Prostate gland (tissue), 2 donors: ENCODE results near the gene POLR3B. TPM values are rescaled to one million over a fixed set of nuclear protein-coding genes. Genes with fewer than 3 reads are reported as not detected.

Experiments
- DNase-seq: peaks from one replicate; pipeline ENCODE4 v3.0.0-alpha.2; 2019; ENCODE audit warnings: low spot score
- H3K27ac ChIP-seq, 2 donors: fragments of 200-600 bp; sonication (generic); 2 replicates each; pipeline ENCODE4 v1.5.1; 2017 to 2019
- H3K27me3 ChIP-seq: fragments of 200-600 bp; sonication (generic); replicated peaks from 2 replicates; pipeline ENCODE4 v1.5.1; 2019; ENCODE audit not compliant: insufficient read depth
- H3K36me3 ChIP-seq, 2 donors: fragments of 200-600 bp; sonication (generic); 1 replicate in 1 of 2; 2 replicates in 1 of 2; pipeline versions ENCODE4 v1.5.1 to v1.8.1; 2017 to 2019
- H3K4me1 ChIP-seq: fragments of 200-600 bp; sonication (generic); replicated peaks from 2 replicates; pipeline ENCODE4 v1.5.1; 2019
- H3K4me3 ChIP-seq, 2 donors: fragments of 200-600 bp; sonication (generic); 2 replicates each; pipeline ENCODE4 v1.5.1; 2017 to 2019
- H3K9me3 ChIP-seq: fragments of 200-600 bp; sonication (generic); 2 replicates; pipeline ENCODE4 v1.5.1; 2017
- POLR2A ChIP-seq: fragments of 450-650 bp; IDR thresholded peaks from one replicate; pipeline ENCODE4 v1.6.1; 2016; ENCODE audit warnings: antibody characterized with exemption, mild to moderate bottlenecking
- POLR2AphosphoS5 ChIP-seq: sonication (generic); formaldehyde crosslinking; IDR thresholded peaks from one replicate; pipeline ENCODE4 v1.6.1; 2017; ENCODE audit warnings: antibody characterized with exemption
- WGBS: methylation state at CpG from one replicate; pipeline ENCODE4 v1.1.5; 2018; 5-methylcytosine and 5-hydroxymethylcytosine counted together
- intact Hi-C: fragments of 100-400 bp; cut with DNase I; formaldehyde crosslinking; loops from one replicate; pipeline ENCODE4 v1.14.2; 2022
- total RNA-seq, 2 donors: library from RNA; depleted of rRNA; stranded (reverse); fragments of >200 nt; gene quantifications; one replicate each; pipeline ENCODE4 v1.1.0, GENCODE V29; 2016
- TF ChIP-seq, protein P1 (sequence below), 4 experiments: fragments of 200-600 bp in 2 of 4; fragments of 450-650 bp in 2 of 4; sonication (generic) in 2 of 4; IDR thresholded peaks; 1 replicate in 3 of 4; 2 replicates in 1 of 4; pipeline ENCODE4 v1.5.1; 2016 to 2019; ENCODE audit warnings: antibody characterized with exemption in 4 of 4, mild to moderate bottlenecking in 2 of 4, moderate library complexity in 2 of 4

The POLR3B gene
- total RNA-seq, 2 donors from 2014 or later: 8.6 to 9.5 TPM

DNA sequence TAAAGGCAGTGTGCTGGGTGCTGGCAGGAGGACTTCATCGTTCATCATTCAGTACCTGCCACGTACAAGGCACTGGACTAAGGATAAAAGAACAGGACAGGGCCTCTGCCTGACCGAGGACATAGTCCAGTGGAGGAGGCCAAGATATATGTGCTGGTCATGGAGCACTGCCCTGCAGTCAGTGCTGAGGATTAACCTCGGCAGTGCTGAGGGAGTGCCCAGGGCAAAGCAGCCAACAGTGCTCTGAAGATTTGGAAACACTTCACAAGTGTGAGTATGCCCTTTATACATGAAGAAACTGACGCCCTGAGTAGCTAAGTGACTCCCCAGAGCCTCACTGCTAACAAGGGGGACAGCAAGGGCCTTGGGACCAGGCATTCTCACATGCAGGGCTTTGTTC, 153.8 kb downstream of the POLR3B start:
- intact Hi-C loops: no loop called here
- Histone ChIP-seq H3K36me3 (no peaks in the 10 kb centered on the region), H3K27ac (no peak overlapping the region), H3K4me3 (no peak overlapping the region), H3K27me3 (no peaks in the 10 kb centered on the region), H3K4me1 (no peaks in the 10 kb centered on the region), H3K9me3 (no peaks in the 10 kb centered on the region)
- WGBS: 72% methylated on average over 5 of the region's 5 CpGs
- no peak for DNase-seq
- TF ChIP-seq, protein P1, sequence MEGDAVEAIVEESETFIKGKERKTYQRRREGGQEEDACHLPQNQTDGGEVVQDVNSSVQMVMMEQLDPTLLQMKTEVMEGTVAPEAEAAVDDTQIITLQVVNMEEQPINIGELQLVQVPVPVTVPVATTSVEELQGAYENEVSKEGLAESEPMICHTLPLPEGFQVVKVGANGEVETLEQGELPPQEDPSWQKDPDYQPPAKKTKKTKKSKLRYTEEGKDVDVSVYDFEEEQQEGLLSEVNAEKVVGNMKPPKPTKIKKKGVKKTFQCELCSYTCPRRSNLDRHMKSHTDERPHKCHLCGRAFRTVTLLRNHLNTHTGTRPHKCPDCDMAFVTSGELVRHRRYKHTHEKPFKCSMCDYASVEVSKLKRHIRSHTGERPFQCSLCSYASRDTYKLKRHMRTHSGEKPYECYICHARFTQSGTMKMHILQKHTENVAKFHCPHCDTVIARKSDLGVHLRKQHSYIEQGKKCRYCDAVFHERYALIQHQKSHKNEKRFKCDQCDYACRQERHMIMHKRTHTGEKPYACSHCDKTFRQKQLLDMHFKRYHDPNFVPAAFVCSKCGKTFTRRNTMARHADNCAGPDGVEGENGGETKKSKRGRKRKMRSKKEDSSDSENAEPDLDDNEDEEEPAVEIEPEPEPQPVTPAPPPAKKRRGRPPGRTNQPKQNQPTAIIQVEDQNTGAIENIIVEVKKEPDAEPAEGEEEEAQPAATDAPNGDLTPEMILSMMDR (IDR thresholded peaks at IDR 0.05): no peak

DNA sequence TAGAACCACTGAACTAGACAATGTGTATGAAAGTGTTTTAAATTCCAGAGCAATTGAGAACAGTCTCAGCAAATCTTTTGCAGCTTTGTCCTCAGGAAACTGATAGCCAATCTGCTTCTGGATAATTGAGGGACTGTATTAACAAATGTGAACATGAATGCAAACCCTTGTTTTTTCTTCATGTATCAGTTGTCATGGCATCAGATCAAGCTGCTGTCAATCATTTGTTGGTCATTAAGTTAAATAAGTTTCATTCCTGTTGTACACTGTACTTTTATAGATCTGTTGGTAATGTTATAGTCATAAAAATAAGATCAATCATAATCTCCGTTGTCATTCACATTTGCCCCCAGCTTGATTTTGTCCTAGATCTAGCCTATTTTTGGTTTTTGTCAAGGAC, 159.8 kb downstream of the POLR3B start:
- H3K9me3 ChIP-seq: no peaks in the 10 kb centered on the region
- H3K36me3 ChIP-seq: no peaks in the 10 kb centered on the region
- H3K4me1 ChIP-seq: no peaks in the 10 kb centered on the region
- no peak for DNase-seq
- no peaks in the 10 kb centered on the region for H3K27me3 ChIP-seq
- intact Hi-C loops: no loop called here
- H3K27ac ChIP-seq: no peak overlapping the region
- TF ChIP-seq POLR2A: no peak
- TF ChIP-seq, protein P1 (IDR thresholded peaks at IDR 0.05): no peak
- TF ChIP-seq POLR2AphosphoS5: no peak
- WGBS: 90% methylated on average over 1 of the region's 1 CpG
- no peak overlapping the region for H3K4me3 ChIP-seq

DNA sequence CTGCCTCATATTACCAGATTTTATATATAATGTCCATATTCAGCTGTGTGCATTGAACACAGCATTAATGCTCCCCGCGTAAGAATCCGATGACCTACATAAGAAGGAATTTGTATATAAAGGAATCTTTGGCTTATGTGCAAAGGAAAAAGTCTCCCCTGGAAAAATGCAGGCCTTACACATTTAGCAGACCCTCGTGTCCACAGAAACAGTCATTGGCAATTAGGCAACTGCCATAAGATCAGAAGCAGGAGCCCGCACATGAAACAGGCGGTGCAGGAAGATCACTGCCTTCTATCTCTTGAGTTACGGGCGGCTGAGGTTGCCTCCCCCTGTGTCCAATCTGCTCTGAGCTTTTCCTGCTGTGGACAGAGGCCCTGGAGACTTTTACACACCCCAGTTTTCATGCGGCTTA, 162.1 kb downstream of the POLR3B start:
- Histone ChIP-seq H3K4me3 (no peak overlapping the region), H3K36me3 (no peaks in the 10 kb centered on the region), H3K4me1 (no peaks in the 10 kb centered on the region), H3K27ac (no peak overlapping the region), H3K9me3 (no peaks in the 10 kb centered on the region), H3K27me3 (no peaks in the 10 kb centered on the region)
- DNase-seq: no peak
- 51% methylated on average over 9 of the region's 9 CpGs for WGBS
- TF ChIP-seq, protein P1 (IDR thresholded peaks at IDR 0.05): no peak
- no peak for TF ChIP-seq POLR2A
- no peak for TF ChIP-seq POLR2AphosphoS5
- intact Hi-C loops: no loop called here

DNA sequence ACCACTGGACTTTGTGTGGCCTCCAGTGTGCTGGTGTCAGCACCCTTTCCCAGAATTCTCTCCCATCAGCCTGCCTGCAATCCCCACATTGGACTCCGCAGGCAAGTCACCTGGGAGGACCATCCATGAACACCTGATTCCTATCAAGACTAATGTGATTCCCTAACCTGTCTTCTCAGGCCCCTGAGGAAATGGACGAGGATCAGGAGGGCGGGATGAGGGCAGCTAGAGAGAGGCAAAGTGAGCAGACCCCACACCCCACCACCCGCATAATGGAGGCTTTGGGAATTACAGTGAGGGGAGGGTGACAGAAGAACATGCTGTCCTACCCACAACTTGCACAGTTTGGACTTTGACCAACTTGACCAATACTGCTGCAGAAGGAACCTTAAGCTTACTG, 164.4 kb downstream of the POLR3B start:
- Histone ChIP-seq H3K9me3 (no peaks in the 10 kb centered on the region), H3K4me3 (no peak overlapping the region), H3K27ac (no peak overlapping the region), H3K4me1 (no peaks in the 10 kb centered on the region), H3K27me3 (no peaks in the 10 kb centered on the region), H3K36me3 (no peaks in the 10 kb centered on the region)
- DNase-seq: no peak
- WGBS: 80% methylated on average over 4 of the region's 4 CpGs
- no peak for TF ChIP-seq POLR2A
- TF ChIP-seq POLR2AphosphoS5: no peak
- TF ChIP-seq, protein P1 (IDR thresholded peaks at IDR 0.05): no peak
- intact Hi-C loops: no loop called here

DNA sequence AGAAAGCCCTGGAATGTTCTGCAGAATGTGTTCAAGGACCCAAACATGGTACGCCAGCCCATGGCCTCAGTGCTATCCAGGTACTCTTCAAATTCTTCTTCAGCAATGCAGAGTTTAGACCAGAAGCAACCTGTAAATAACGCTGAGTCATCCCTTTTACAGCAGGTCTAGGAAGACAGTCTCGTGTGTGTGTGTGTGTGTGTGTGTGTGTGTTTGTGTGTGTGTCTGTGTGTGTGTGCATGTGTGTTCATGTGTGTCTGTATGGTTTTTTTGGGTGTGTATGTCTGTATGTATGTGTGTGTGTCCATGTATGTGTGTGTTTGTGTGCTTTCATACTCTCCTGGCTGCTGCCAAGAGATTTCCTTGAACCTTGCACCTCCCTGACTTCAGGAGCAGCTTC, 165.2 kb downstream of the POLR3B start:
- 70% methylated on average over 3 of the region's 3 CpGs for WGBS
- H3K36me3 ChIP-seq: no peaks in the 10 kb centered on the region
- H3K27me3 ChIP-seq: no peaks in the 10 kb centered on the region
- intact Hi-C loops: no loop called here
- H3K4me3 ChIP-seq: no peak overlapping the region
- H3K9me3 ChIP-seq: no peaks in the 10 kb centered on the region
- H3K4me1 ChIP-seq: no peaks in the 10 kb centered on the region
- TF ChIP-seq POLR2A (no peak), POLR2AphosphoS5 (no peak)
- TF ChIP-seq, protein P1 (IDR thresholded peaks at IDR 0.05): no peak
- DNase-seq: no peak
- H3K27ac ChIP-seq: no peak overlapping the region
